ENCODE data around the gene FOXJ3. TPM values are rescaled to one million over a fixed set of nuclear protein-coding genes. Genes with fewer than 3 reads are reported as not detected.

FOXJ3 gene
- total RNA-seq, 1 donor from 2014 or later: 45.0 TPM

DNA sequence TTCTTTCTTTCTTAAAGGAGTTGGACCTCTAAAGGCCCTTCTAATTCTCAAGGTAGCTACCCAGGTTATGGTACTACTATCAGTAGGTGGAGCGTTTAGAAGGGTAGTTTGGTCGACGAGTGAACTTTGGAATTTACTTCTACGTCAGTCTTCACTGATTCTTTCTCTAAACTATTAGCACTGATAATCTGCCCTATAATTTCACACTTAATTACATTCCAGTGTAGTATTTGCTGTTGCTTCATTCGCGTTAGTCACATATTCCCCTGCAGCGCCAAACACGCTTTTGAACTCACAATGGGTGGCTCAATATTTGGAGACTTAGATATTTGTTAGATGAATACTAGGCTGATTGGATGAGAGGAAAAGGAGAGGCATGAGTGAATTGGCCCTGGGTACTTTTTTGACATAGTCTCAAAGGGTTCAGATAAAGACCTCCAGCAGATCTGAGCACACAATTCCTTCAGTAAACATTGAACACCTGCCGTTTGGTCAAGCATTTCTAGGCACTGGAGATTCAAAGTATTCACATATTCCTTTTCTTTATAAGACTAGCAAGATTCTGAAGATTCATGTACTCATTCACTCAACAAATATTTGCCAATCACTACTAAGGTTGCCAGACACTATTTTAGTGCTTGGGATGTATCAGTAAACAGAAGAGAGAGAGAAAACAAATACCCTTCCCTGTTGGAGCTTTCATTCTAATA is 929 bp upstream of the FOXJ3 start:
- H3K9me3 Mint-ChIP-seq (ENCODE audit: unreplicated experiment): peaks cover 3% of the 10 kb centered on the region

DNA sequence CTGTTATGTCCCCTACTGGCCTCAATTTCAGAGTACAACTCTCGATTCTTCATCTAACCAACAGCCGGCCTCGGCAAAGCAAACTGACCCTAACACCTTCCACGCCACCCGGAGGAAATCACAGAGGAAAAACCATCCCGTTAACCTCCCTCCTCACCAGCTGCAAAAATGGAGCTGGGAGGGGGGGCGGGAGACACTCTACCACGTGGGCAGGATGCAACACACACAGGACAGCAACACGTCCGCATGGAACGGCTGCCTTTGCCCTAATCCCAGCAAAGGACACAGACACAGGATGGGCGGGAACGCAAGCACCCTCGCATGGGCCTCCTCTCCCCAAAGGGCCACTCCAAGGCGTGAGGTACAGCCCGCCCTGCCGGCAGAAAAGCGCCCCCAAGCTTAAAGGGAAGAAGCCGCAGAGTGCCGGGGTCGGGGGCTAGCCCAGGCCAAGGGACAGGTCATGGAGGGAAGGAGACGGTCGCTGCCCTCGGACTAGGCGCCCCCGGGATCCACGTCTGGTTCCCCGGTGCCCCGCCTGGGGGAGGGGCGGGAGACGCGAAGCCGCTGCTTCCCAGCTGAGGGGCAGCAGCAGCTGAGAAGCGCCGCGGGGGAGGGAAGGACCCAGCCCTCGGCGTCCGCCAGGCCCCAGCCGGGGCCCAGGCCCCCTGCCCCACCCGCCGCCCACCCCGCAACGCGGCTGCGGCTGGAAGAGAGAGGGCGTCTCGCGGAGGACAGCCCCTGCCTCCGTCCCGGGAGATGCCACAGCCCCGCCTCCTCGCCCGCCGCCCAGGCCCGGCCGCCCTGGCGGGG is 590 bp downstream of the FOXJ3 start:
- DNase-seq: peak; percentile 78
- TF ChIP-seq, protein P1, sequence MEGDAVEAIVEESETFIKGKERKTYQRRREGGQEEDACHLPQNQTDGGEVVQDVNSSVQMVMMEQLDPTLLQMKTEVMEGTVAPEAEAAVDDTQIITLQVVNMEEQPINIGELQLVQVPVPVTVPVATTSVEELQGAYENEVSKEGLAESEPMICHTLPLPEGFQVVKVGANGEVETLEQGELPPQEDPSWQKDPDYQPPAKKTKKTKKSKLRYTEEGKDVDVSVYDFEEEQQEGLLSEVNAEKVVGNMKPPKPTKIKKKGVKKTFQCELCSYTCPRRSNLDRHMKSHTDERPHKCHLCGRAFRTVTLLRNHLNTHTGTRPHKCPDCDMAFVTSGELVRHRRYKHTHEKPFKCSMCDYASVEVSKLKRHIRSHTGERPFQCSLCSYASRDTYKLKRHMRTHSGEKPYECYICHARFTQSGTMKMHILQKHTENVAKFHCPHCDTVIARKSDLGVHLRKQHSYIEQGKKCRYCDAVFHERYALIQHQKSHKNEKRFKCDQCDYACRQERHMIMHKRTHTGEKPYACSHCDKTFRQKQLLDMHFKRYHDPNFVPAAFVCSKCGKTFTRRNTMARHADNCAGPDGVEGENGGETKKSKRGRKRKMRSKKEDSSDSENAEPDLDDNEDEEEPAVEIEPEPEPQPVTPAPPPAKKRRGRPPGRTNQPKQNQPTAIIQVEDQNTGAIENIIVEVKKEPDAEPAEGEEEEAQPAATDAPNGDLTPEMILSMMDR (IDR thresholded peaks at IDR 0.05; ENCODE audit: partially characterized antibody, unreplicated experiment): no peak
- H3K36me3 Mint-ChIP-seq (ENCODE audit: unreplicated experiment): peaks cover 3% of the 10 kb centered on the region
- H3K4me3 Mint-ChIP-seq (ENCODE audit: unreplicated experiment): peak overlapping the region; percentile 91
- H3K4me1 Mint-ChIP-seq (ENCODE audit: low read depth, unreplicated experiment): peaks cover 11% of the 10 kb centered on the region
- peak overlapping the region; percentile 85 for H3K27ac Mint-ChIP-seq (ENCODE audit: unreplicated experiment)
- peaks cover 2% of the 10 kb centered on the region for H3K27me3 Mint-ChIP-seq (ENCODE audit: unreplicated experiment)
- H3K9me3 Mint-ChIP-seq (ENCODE audit: unreplicated experiment): peaks cover 3% of the 10 kb centered on the region

More for the DNA sequence above, 929 bp upstream of the FOXJ3 start:
- Mint-ChIP-seq H3K4me1 (ENCODE audit: low read depth, unreplicated experiment) (peaks cover 11% of the 10 kb centered on the region), H3K36me3 (ENCODE audit: unreplicated experiment) (peaks cover 3% of the 10 kb centered on the region), H3K27me3 (ENCODE audit: unreplicated experiment) (peaks cover 2% of the 10 kb centered on the region), H3K27ac (ENCODE audit: unreplicated experiment) (peak overlapping the region; percentile 62), H3K4me3 (ENCODE audit: unreplicated experiment) (peak overlapping the region; percentile 93)
- DNase-seq: no peak
- TF ChIP-seq, protein P1 (IDR thresholded peaks at IDR 0.05; ENCODE audit: partially characterized antibody, unreplicated experiment): no peak

DNA sequence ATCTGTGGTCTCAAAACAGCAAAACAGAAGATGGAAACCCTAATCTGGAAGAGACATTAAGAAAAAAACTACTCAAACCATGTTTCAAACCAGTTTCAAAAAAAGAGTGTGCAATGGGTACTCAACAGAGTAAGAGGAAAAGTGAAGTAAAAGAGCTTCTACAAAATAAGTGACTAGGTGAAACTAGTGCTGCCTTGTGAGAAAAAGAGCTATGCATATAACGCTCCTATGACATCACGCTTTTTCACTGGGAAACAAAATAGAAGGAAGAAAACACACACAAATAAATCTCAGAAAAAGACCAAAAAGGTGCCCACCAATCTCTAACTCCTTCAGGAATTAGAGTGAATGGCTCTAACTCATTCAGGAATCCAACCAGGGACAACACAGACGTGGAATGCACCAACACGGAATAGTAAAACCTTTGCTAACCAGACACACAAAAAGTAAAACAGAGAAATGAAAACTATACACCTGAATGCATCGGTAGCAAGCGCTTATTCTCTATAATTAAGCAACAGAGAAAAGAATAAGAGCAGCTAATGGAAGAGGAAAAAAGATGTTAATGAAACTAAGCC is 1.3 kb downstream of the FOXJ3 start:
- TF ChIP-seq, protein P1 (IDR thresholded peaks at IDR 0.05; ENCODE audit: partially characterized antibody, unreplicated experiment): no peak
- H3K9me3 Mint-ChIP-seq (ENCODE audit: unreplicated experiment): peaks cover 3% of the 10 kb centered on the region
- peak overlapping the region; percentile 85 for H3K27ac Mint-ChIP-seq (ENCODE audit: unreplicated experiment)
- H3K36me3 Mint-ChIP-seq (ENCODE audit: unreplicated experiment): peaks cover 3% of the 10 kb centered on the region
- H3K4me3 Mint-ChIP-seq (ENCODE audit: unreplicated experiment): peak overlapping the region; percentile 91
- peaks cover 2% of the 10 kb centered on the region for H3K27me3 Mint-ChIP-seq (ENCODE audit: unreplicated experiment)
- peaks cover 11% of the 10 kb centered on the region for H3K4me1 Mint-ChIP-seq (ENCODE audit: low read depth, unreplicated experiment)
- DNase-seq: no peak

DNA sequence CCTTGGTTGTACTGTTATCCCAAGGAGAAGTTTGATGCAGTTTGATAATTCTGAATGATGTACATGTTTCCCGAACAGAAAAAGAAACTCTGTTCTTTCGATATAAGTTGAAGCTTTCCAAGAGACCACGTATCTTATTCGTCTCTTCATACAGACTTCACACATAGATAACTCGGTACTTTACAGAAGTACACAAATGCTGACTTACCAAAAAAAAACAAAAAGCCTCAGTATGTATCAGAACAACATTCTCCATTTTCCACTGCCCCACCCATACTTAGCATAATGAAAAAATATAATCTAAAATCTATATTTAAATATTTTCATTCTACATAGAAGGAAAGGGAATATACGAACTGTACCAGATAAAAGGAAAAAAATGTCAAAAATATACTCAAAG is 2.2 kb downstream of the FOXJ3 start:
- Mint-ChIP-seq H3K9me3 (ENCODE audit: unreplicated experiment) (peaks cover 3% of the 10 kb centered on the region), H3K27ac (ENCODE audit: unreplicated experiment) (no peak overlapping the region), H3K4me3 (ENCODE audit: unreplicated experiment) (peak overlapping the region; percentile 91), H3K27me3 (ENCODE audit: unreplicated experiment) (peaks cover 1% of the 10 kb centered on the region), H3K36me3 (ENCODE audit: unreplicated experiment) (peaks cover 3% of the 10 kb centered on the region), H3K4me1 (ENCODE audit: low read depth, unreplicated experiment) (peaks cover 11% of the 10 kb centered on the region)
- TF ChIP-seq, protein P1 (IDR thresholded peaks at IDR 0.05; ENCODE audit: partially characterized antibody, unreplicated experiment): no peak
- DNase-seq: no peak
